ENCODE data around the gene SEPSECS.

SEPSECS gene

GRCh38 chr4:25157081-25157480 lies 3.2 kb downstream of the SEPSECS start:
- no peak for DNase-seq (ENCODE audit: low read depth in 4 of 4, low spot score in 1 of 4)

DNA sequence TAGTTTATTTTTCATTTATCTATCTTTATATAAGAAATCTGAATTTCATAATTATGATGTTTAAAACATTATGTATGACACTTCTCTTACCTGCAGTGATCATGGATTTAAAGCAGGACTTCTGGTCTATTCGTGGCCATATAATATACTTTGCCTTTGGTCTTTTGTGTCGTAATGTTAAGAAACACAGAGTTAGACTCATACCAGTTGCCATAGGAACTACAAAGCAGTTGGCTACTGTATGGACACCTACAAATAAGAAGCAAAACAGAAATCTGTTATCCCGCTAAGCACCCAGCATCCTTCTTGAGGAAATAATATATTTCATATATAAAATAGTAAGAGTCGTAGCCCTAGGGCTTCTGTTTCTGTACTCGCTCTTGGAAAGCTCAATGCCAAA lies 4.3 kb downstream of the SEPSECS start:
- no peak for DNase-seq (ENCODE audit: low read depth in 4 of 4, low spot score in 1 of 4)

DNA sequence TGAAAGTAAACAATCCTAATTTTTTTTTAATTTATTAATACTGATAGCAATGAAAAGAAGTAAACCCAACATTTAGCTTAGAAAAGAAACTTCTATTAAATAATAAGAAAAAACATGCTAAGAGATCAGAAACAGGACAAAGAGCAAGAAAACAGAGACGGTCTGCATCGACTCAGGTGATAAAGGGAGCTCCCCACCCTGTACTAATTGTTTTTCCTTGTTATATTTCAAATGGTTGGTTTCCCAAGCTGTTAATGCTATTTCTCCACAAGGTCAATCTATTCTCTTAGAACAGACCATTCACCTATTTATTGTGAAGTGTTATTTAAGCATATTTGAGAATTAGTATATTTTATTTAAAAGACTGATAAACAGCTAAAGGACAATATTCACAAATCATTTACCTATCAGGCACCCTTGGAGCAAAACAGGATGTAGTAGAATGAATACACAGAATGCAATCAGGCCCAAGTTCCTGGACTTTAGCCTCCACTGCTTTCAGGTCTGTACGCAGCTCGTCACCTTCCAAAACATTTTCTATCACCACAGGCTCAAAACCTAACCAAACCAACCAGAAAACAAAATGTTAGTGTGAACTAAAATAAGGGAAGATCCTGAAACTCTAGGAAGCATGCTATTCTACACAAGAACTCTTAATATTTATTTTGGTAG lies 5.5 kb downstream of the SEPSECS start:
- DNase-seq (ENCODE audit: low read depth in 4 of 4, low spot score in 1 of 4): no peak

DNA sequence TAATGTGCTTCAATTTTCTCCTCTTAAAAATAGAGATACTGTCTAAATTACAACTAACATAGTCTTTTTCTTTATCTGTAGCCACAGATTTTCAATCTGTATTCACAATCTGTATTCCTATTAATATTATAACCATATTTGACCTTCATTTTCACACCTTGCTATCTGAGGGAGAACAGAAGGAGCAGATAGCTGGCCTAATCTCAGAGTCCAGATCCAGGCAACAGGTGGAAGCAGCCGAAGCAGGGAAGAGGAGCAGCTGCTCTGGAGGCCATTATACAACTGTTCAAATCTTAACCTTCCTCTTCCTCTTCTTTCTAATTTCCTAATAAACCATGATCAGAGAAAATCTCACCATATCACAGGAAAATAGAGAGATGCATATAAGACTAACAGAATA lies 14.2 kb downstream of the SEPSECS start:
- DNase-seq (ENCODE audit: low read depth in 4 of 4, low spot score in 1 of 4): no peak

- DNase-seq (ENCODE audit: low read depth in 4 of 4, low spot score in 1 of 4): no peak
These were observed 15.3 kb downstream of the SEPSECS start for GRCh38 chr4:25144870-25145481.

DNA sequence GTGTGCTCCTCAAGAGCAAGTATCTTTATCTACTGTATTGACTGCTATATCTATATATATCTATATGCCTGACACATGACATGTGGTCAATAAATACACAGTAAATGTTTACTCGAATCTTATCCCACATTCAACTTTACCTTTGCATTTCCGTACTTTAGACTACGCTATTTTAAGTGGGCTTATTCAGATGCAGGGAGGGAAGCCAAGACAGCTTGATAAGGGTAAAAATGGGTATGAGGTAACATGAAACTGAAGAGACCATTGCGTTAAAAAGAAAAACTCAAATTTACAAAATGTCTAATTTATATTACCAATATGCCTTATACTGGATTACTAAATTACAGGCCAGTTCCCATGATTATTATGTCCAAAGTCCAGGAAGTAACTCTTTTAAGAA lies 17.8 kb downstream of the SEPSECS start:
- no peak for DNase-seq (ENCODE audit: low read depth in 4 of 4, low spot score in 1 of 4)

DNA sequence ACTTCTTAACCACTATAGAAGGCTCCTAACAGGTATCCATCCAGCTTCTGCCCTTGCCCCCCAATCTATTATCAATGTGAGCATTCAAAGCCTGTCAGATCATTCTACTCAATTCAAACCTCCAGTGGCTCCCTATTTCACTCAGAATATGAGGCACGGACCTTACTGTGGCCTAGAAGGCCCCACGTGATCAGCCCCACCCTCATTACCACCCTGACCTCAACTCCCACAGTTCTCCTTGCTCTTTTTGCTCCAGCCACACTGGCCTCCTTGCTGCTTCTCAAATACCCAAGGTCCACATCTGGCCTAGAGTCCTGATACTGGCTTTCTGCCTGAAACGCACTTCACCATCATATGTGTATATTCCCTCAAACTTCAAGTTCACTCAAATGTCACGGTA lies 18.7 kb downstream of the SEPSECS start:
- DNase-seq (ENCODE audit: low read depth in 4 of 4, low spot score in 1 of 4): no peak

GRCh38 chr4:25133132-25133531 lies 27.1 kb downstream of the SEPSECS start:
- no peak for DNase-seq (ENCODE audit: low read depth in 4 of 4, low spot score in 1 of 4)

DNA sequence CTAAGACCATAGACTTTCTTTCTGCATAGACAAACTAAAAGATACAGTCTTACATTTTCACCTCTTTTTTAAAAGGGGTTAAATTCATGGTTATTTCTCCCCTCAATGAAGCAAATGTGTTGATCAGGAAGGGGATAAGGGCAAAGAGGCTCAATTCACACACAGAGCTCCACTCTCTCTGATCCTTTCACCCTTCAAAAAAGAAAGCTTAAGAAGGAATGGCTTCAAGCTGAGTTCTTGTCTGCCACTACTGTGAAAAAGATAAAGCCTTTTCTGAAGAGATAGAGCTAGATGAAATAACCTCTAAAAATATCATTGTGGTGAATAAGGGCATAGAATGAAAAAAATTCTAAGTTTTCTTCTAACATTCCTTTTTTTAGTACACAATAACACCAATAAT lies 28.3 kb downstream of the SEPSECS start:
- no peak for DNase-seq (ENCODE audit: low read depth in 4 of 4, low spot score in 1 of 4)

GRCh38 chr4:25131381-25131780 lies 28.9 kb downstream of the SEPSECS start:
- DNase-seq (ENCODE audit: low read depth in 4 of 4, low spot score in 1 of 4): no peak

DNA sequence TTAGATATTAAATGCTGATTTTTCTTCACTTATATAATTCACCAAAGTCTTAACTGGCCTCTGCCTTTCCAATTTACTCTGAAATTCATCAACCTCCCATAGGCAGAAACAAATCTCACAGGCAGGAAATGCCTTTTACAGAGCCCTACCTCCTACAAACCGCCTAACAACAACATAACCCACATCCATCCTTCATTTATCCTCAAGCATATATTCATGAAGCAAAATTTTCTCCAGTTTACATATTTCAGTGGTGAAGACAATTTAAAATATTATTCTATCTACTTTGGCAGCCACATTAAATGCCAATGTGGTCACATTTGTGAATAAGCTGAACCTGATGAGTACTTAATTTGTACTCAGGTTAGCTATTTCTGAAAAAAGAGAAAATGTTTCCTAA lies 30.3 kb downstream of the SEPSECS start:
- DNase-seq (ENCODE audit: low read depth in 4 of 4, low spot score in 1 of 4): no peak

DNA sequence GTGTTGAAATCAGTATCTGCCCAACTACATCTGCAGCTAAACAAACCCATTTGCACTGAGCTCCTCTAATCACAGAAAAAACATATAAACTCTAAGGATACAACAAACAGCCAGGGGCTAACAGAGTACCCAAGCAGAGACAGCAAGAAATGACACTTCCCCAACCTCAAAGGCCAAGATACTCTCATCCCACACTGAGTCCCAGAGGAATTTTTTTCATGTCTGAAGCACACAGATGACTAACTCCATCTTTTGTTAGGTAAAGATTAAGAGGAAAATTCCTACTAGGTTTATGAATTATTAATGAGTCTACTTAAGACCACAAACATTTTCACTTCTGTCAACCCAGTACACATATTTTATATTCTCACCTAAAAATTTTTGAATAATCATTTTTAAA lies 31.6 kb downstream of the SEPSECS start:
- no peak for DNase-seq (ENCODE audit: low read depth in 4 of 4, low spot score in 1 of 4)

GRCh38 chr4:25123236-25123635 lies 37.0 kb downstream of the SEPSECS start:
- DNase-seq (ENCODE audit: low read depth in 4 of 4, low spot score in 1 of 4): no peak

DNA sequence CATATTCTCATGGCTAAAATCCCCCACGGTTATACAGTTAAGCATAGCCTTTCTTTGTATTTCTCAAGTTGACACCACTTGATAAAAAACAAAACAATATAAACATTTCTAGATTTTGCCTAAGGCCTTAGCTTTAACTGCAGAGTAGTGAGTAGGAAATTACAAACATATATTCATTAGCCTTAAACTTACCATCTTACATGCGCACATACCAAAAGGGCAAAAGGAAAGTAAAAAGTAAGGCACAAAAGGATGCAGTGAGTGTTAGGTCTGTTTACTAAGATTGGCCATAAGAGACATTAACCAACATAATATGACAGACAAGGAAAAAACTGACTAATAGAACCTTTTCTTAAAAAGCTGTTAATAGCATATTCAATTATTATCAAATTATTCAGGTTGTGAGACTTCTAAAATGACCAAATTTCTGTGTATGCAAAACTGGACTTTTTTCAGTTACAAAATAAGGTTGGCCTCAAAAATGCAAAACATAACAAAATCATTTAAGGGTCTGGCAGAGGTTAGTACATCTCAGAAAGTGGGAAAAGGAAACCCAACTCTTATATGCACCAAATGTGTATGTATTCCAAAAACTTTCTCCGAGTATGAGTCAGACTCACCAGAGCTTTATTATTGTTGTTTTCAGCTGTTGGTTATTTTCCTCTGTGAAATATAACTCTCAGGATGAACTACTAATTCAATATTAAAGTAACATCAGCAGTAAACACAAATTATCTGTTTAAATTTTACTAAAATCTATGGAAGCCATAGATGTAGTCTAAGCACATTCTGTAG lies 39.9 kb downstream of the SEPSECS start:
- no peak for DNase-seq (ENCODE audit: low read depth in 4 of 4, low spot score in 1 of 4)

DNA sequence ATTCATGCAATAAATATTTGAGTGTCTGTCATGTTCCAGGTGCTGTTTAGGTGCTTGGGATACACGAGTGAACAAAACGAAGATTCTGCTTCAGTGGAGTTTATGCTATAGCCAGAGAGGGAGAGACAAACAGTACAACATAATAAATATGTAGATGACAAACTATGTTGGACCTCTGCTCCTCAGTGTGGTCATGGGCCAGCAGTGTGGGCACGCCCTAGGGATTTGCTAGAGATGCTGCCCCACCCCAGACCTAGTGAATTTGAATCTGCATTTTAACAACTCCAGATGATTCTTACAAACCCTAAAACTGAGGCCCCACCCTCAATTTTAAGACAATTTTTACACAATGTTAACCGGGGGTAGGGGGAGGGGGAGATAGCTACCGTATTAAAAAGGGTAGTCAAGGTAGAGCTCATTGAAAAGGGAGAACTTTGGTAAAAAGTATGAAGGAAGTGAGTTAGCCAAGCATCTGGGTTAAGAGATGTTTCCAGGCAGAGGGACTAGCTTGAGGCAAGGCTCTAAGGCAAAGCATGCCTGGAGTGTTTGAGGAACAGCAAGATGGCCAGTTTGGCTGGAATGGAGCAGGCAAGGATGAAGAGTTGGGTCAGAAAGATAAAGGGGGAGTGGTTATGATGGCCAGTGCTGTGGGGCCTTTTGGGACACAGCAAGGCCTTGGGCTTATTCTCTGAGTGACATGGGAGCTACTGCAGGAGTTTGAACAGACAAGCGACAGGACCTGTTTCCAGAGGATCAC lies 42.4 kb downstream of the SEPSECS start:
- DNase-seq (ENCODE audit: low read depth in 4 of 4, low spot score in 1 of 4): no peak

DNA sequence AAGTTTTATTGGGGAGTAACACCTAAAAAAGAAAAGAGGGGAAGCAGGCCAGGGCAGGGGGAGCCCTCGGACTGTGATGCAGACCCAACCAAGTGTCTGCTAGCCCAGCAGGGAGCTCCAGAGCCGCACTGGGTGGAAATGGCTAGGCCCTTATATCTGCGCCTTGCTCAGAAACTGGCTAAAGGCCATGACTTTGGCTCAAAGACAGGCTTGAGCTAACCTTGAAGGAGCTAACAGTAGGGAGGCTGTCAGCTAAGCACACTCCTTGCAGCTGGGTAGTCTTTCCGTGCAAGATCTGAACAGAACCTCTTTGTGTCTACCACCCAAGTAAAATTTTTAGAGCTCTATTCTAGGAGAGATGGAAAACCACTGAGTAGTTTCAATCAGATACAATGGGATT lies 43.0 kb downstream of the SEPSECS start:
- DNase-seq (ENCODE audit: low read depth in 4 of 4, low spot score in 1 of 4): no peak

GRCh38 chr4:25113915-25114904 lies 46.0 kb downstream of the SEPSECS start:
- DNase-seq (ENCODE audit: low read depth in 4 of 4, low spot score in 1 of 4): no peak

DNA sequence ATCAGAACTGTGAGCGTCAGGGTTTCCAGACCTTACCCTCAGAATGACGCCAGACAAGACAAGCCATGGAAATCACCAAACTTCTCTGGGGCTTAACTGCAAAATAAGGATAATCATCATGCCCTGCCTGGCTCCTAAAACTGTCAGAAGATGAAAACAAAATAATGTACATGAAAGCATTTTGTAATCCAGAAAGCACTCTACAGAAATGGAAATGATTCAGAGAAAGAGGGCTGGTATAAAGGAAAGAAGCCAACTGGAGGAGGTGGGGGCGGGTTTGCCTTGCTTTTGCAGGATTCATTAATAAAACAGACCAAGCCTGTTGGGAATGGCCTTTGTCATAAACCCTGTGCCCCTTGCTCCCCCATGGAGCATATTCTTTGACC lies 47.3 kb downstream of the SEPSECS start:
- no peak for DNase-seq (ENCODE audit: low read depth in 4 of 4, low spot score in 1 of 4)

- DNase-seq (ENCODE audit: low read depth in 4 of 4, low spot score in 1 of 4): no peak
These were observed 47.8 kb downstream of the SEPSECS start for GRCh38 chr4:25112366-25112994.

DNA sequence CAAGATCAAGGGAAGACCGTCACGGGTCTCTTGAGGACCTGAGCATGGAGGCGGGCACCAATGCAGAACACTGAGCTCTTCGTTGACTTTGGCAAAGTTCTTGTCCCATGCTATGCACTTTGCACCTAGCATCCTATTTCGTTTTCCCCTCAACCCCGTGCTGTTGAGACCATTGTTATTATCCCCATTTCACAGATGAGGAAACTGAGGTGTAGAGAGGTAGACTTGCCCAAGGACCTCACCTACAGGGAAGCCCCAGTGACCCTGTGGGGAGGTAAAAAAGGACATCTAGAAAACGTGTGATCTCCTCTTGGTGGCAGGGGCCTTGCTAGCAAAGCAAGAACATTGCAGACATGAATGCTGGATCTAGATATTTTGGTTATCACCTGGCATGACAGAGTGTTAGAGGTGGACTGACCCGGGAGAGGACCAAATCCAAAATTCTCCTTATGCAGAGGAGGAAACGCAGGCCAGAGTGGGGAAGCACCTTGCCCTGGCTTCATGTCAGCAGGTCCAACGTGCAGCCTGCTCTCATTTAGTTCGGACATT lies 48.5 kb downstream of the SEPSECS start:
- no peak for DNase-seq (ENCODE audit: low read depth in 4 of 4, low spot score in 1 of 4)

Measured in stimulated activated CD4-positive, alpha-beta T cell treated with anti-CD3 and anti-CD28 coated beads, Interleukin-1b, Interleukin-23, amount 100 ng/mL, for 24 hours (primary cell).